Activated CD4-positive, alpha-beta T cell treated with anti-CD3 and anti-CD28 coated beads for 4 hours (primary cell): ENCODE results near the gene PARP1.

Source experiments
- DNase-seq, 2 donors: peaks; one replicate each; pipeline ENCODE4 v3.0.0-alpha.2; 2020

PARP1 gene

GRCh38 chr1:226404904-226405222, 3.0 kb downstream of the PARP1 start:
- DNase-seq = no peak

DNA sequence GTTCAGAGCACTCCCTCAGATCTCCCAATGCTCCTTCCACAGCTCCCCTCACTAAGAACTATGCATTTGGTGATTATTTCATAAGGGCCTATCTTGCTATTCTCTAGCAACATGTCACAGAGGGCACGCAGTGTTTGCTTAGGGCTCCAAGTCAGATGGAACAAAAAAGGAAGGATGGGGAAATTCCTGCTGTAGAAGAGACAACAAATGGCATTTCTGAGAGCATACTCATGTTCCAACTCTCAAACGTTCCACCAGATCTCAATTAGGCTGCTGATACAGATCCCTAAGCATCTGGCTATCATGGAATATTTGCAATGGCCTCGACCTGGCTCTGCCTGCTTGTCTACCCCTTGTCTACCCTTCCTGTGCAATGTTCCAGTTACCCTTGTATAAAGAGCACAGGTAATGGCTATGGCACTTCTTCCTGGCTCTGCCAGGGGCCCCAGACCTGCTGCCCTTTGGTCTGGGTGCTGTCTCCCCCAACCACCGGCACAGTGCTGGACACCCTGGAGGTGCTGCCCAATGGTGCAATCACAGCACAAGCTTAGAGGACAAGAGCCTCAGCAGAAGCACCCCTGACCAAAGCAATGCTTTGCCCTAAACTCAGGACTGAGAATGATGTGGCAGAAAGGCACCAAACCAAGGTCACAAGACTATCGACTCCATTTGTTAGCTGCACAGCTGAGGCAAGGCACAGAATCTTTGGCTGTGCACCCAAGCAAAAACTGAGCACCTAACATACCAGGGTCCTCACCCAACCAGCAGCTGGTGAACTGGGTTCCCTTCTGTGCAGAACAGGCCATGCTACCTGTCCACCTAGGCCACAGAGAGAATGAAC, 3.6 kb downstream of the PARP1 start:
- no peak for DNase-seq

DNA sequence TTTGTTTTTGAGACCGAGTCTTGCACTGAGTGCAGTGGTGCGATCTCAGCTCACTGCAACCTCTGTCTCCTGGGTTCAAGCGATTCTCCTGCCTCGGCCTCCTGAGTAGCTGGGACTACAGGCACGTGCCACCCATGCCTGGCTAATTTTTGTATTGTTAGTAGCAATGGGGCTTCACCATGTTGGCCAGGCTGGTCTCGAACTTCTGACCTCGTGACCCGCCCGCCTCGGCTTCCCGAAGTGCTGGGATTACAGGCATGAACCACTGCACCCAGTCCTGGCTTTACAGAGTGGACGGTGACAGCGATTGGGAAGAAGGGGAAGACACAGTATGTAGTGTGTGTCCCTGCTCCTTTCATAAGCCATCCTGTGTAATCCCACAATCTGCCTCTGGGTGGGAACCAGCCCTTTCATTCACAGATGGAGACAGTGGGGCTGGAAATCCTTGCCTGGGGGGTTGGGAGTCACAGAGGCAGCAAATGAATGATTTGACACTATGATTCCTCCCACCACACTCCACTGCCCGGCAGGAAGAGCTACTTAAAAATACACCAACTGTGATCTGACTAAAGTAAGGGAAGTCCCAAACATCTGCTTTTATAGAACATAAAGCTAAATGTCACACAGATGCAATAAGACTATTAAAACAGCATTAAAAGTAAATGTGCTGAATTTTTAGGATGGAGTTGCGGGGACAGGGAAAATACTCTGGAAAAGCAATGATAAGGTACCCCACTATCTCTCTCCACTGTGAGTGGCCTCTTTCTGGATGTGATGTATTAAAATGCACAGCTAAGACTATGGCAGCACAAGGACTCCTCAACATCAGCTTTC, 4.5 kb downstream of the PARP1 start:
- DNase-seq = no peak

DNA sequence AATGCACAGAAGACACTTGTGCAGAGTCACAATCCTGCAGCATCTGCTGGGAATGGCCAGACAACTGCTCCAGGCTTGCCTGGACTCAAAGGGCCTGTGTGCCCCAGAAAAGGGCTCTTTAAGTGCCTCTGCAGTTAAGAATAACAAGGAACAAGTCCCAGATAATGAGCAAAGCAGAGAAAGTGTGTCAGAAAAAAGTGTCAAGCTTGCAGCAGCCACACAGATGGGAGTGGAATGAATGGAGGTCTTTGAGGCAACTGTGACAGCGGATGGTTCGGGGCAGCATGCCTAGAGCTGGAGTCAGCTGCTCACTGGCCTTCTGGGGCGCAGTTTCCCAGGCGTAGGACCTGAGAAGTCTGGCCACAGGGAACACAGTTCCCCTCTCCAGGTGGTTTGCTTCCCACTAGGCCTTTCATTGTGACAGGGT, 5.1 kb downstream of the PARP1 start:
- DNase-seq = no peak

GRCh38 chr1:226401355-226402303, 6.3 kb downstream of the PARP1 start:
- DNase-seq = no peak

DNA sequence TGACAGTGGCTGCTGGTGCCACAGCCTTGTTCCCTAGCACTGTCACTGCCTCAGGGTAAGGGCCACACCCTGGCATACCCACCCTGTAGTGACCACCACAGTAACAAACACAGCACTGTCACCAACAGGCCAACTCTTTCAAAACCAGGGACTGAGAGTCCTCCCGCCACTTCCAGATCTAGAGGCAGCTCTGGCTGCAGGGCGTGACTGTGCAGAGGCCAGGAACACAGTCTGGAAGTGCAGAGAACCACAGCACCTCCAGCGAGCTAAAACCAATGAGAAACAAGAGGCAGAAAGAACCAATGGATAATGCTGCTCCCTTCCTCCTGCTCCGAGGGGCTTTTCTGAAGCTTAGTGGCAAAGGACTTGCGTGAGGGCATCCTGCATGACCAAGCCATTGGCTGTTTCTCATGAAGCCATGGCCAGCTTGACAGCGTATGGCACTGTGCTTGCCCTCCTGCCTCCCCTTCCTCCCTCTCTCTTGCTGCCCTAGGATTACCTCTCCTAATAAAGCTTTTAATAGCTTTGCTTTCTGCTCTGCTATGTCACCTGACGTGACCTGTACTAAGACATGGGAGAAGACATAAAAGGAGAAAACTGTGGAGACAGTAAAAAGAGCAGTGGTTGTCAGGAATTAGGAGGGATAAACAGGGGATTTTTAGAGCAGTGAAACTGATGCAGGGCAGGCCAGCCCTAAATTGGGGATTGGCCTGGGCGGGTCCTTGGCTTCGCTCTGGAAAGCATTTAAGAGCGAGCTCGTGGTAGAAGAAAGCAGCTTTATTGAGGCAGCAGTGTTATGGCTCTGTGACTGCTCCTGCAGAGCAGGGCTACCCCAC, 7.2 kb downstream of the PARP1 start:
- no peak for DNase-seq

GRCh38 chr1:226397955-226398636, 9.8 kb downstream of the PARP1 start:
- no peak for DNase-seq

- no peak for DNase-seq
Measured at GRCh38 chr1:226397011-226397926, 10.6 kb downstream of the PARP1 start.

DNA sequence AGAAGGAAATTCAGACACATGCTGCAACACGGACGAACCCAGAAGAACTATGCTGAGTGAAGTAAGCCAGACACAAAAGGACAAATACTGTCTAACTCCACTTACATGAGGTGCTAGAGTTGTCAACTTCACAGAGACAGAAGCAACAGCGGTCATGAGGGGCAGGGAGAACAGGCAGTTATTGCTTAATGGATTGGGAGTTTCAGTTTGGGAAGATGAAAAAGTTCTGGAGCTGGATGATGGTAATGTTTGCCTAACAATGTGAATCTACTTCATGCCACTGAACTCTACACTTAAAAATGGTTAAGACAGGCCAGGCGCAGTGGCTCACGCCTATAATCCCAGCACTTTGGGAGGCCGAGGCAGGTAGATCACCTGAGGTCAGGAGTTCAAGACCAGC, 12.1 kb downstream of the PARP1 start:
- no peak for DNase-seq

DNA sequence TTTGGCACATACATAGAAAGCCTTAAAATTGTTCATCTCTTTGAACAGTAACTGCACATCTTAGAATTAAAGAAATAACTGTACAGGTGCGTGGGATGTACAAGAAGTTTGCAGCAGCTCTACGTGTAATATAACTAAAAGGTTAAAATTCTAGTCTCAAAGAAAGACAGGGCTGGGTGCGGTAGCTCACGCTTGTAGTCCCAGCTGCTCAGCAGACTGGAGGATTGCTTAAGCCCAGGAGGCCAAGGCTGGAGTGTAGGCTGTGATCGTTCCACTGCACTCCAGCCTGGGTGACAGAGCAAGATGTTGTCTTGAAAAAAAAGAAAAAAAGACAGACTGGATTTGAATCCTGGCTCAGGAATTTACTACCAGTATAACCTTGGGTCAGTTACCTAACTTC, 13.4 kb downstream of the PARP1 start:
- DNase-seq = no peak

DNA sequence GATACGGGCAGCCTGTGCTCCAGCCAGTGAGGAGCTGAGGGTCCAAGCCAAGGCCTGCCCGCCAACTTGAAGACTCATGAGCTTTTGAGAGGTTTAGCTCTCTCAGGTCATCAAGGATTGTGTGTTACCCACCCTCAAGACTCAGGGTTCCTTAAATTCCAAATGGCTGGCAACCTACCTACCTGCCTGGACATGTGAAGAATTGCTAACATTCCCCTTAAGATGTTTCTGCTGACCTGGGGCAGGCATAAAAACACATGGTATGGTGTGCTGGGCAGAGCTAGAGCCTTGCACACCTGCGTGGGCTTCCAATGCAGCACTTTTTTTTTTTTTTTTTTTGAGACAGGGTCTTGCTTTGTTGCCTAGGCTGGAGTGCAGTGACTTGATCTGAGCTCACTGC, 17.2 kb downstream of the PARP1 start:
- no peak for DNase-seq

DNA sequence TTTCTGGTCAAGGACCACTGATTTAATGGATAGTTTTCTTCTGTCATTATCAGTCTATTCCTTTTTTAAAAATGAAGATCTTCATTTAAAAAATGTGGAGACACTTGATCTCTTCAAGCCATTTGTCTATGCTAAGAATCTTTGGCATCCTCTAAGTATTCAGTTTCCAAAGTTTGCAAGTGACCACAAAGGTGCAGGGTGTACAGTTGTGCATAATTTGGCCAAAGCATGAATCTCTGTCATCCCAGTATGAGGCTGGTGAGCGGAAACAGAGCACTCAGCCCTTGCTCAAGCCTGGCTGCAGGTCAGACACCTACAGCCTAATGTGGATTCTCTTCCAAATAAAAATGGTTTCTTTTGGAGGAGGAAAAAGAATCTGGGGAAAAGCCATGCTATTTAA, 19.8 kb downstream of the PARP1 start:
- DNase-seq = no peak

DNA sequence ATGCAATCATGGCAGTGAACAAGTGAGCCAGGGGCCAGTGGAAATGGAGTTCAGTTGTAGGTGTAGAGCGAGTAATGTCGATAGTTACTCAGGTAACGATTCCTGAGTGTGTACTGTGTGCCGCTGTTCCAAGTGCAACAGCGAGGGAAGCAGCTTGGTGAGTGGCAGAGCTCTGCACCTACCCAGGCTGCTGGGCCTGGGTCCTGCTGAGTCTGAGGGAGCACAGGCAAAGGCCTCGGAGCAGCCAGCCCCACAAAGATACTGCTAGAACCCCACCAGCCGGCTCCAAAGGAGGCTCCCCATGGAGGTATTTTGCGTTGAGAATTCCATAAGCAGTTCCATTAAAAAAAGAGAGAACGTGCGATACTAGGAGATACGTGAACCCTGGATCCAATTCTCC, 23.2 kb downstream of the PARP1 start:
- DNase-seq = no peak

DNA sequence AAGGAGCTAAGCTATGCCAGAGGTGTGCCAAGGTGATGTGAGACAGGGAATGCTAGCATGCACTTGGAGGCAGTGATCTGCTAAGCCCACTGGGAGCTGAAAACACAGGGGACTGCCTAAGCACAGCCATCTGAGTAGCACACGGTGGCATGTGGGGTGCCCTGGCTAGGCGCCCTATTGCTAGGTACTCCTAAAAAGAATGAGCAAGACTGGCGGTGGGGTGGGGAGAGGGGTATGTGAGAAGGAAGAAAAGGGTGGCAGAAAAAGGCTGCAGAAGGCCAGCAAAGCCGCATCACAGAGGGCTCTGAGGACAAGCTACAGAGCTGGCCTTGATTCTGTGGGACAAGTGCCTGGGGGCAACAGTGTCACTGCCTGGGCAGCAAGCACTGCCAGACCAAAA, 23.9 kb downstream of the PARP1 start:
- DNase-seq = no peak

DNA sequence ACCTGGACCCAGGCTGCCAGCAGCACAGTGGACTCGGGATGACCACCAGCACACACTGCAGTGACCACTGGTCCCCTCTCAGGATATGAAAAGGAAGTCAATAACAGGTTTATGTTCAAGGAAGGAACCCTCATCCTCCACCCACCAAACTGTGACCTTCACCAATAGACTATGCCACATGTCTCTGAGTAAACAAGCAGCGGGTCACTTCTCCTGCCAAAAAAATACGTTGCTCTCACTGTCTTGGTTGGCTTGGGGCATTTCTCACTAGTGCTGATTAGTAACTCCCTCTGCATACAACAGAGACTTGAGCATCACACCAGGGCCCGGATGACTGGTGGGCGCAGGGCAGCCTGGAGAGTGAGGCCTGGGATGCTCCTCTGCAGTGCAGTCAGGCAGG, 25.9 kb downstream of the PARP1 start:
- DNase-seq = no peak

DNA sequence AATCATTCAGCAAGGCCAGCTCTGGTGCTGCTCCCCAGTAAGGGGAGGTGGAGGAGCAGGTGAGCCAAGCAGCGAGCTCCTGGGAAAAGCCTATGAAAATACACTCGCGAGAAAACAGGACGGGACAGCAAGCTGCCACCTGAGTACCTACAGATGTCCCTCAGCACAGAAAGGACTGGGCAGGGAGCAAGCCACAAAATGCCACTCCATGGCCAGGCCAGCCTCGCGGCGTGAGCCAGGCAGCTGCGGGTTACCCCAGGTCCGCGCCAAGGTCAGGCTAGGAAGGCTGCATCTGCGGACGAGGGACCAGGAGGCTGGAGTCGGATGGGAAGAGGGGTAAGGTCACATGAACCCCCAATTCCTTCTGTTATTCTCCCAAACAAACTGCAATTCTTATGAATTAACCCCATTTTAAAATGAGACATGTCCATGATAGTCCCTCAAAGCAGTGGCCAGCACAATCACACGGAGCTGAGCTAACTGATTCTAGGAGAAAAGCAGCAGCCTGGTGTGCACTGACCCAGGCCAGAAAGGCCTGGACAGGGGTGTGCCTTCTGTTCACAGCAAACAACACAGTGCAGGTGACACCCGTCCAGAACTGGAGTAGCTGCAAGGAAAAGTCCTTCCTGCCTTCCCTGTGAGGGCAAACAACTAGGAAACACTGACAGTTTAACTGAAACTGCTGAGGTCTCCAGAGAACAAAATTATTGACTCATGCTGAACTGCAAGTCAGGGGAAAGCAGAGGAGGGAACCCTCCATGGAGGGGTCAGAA, 26.5 kb downstream of the PARP1 start:
- no peak for DNase-seq

GRCh38 chr1:226378071-226378470, 29.8 kb downstream of the PARP1 start:
- no peak for DNase-seq

DNA sequence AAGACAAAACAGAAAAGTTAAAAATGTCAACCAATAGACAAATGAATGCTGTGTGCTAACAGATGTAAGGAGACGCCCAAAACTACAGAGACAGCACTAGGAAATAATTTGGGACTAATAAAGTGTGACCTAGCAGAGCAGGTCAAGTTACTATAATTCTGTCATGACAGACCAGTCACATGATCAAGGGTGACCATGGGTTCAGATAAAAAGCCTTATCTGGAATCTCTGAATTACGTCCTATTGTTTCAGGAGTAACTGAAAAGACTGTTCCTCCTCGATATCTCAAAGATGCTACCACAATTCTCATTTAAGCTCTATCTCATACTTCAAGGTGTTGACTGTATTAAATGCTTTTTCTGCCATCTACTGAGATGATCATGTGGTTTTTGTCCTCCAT, 31.6 kb downstream of the PARP1 start:
- no peak for DNase-seq

GRCh38 chr1:226373376-226373775, 34.5 kb downstream of the PARP1 start:
- no peak for DNase-seq

- no peak for DNase-seq
Measured at GRCh38 chr1:226372885-226373284, 35.0 kb downstream of the PARP1 start.
